ENCODE results near the gene INA.

DNA sequence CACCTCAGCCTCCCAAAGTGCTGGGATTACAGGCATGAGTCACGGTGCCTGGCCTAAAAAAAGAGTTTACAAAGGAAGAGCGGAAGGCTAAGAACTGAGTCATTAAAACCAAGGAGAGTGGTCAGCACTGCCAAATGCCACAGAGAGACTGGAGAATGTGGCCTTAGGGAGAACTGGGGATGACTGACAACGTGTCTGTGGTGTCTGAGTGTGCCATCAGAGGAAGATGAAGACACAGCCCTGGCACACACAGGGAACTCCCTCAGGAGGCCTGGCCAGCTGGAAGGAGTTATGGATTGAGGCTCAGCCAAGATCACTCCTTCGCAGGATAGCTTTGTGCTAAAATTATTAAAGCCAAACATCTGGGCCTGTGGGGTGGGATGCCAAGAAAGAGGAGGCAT is 3.9 kb upstream of the INA start:
- TF ChIP-seq GATA2 (IDR thresholded peaks at IDR 0.05; ENCODE audit: low read depth, low read length), result no peak
- no peak for TF ChIP-seq GATA3 (IDR thresholded peaks at IDR 0.05; ENCODE audit: low read depth, low read length)
